ENCODE results near the gene TANC2. TPM values are rescaled to one million over a fixed set of nuclear protein-coding genes. Genes with fewer than 3 reads are reported as not detected.

TANC2 gene
- total RNA-seq, 1 experiment from 2014 or later, result 77.5 TPM

DNA sequence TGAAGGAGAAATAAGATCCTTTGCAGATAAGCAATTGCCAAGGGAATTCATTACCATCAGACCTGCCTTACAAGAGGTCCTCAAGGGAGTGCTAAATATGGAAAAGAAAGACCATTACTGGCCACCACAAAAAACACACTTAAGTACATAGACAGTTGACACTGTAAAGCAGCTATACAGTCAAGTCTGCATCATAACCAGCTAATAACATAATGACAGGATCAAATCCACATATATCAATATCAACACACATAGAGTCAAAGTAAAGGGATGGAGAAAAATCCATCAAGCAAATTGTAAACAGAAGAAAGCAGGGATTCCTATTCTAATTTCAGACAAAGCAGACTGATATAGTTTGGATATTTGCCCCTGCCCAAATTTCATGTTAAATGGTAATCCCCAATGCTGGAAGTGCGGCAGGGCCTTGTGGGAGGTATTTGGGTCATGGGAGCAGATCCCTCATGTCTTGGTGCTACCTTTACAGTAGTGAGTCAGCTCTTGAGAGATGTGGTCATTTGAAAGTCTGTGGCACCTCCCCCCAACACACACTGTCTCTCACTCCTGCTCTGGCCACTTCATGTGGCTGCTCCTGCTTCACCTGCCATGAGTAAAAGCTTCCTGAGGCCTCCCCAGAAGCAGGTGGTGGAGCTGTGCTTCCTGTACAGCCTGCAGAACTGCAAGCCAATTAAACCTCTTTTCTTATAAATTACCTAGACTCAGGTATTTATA, 32.8 kb downstream of the TANC2 start:
- Histone ChIP-seq H3K36me3 (ENCODE audit: control insufficient read depth, insufficient read depth, low read length) (no peaks in the 10 kb centered on the region), H3K4me1 (ENCODE audit: control insufficient read depth, insufficient read depth, low read length) (peaks cover 6% of the 10 kb centered on the region; the same call in 1 of the 2 replicates), H3K4me3 (ENCODE audit: low read depth in 2 of 2, low read length in 2 of 2) (no peak overlapping the region), H3K27ac (ENCODE audit: low read length) (no peak overlapping the region), H3K9me3 (ENCODE audit: control insufficient read depth, insufficient read depth, low read depth, low read length) (no peaks in the 10 kb centered on the region), H3K27me3 (ENCODE audit: control insufficient read depth, insufficient read depth, low read length) (no peaks in the 10 kb centered on the region)
- BruUV-seq (replicated peaks), result no TSS peak
- in situ Hi-C loops (cut with HindIII; ENCODE audit: low pct_unique_long_range_greater_than_20kb, low sequenced_read_pairs) (no loop called here), intact Hi-C loops (cut with micrococcal nuclease; ENCODE audit: unreplicated experiment) (loop anchor here (10.0 kb wide), 1 partner anchor 406 kb away; no protein-coding TSS in a partner anchor)
- ChIA-PET POLR2A (interaction anchor here (0.6 to 0.7 kb wide), 2 partner anchors 9 to 112 kb away, joined by 3 to 5 read pairs; no protein-coding TSS in a partner anchor), CTCF (no interaction called here)
- no peak; the same call in 1 of the 2 replicates for ATAC-seq
- TF ChIP-seq TCF7L2 (IDR thresholded peaks at IDR 0.05; ENCODE audit: low read depth, low read length), result no peak
- no peak for DNase-seq (ENCODE audit: low read depth, low spot score)

DNA sequence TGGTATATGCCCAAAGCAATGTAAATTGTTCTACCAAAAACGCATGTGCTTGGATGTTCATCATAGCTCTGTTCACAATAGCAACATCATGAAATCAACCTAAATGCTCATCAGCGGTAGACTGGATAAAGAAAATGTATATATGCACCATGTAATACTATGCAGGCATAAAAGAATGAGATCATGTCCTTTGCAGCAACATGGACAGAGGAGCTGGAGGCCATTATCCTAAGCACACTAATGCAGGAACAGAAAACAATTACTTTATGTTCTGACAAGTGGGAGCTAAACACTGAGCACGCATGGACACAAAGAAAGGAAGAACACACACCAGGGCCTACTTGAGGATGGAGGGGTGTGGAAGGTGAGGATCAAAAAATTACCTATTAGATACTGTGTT, 33.7 kb downstream of the TANC2 start:
- Histone ChIP-seq H3K27me3 (ENCODE audit: control insufficient read depth, insufficient read depth, low read length) (no peaks in the 10 kb centered on the region), H3K27ac (ENCODE audit: low read length) (no peak overlapping the region), H3K9me3 (ENCODE audit: control insufficient read depth, insufficient read depth, low read depth, low read length) (no peaks in the 10 kb centered on the region), H3K36me3 (ENCODE audit: control insufficient read depth, insufficient read depth, low read length) (no peaks in the 10 kb centered on the region), H3K4me3 (ENCODE audit: low read depth in 2 of 2, low read length in 2 of 2) (no peak overlapping the region), H3K4me1 (ENCODE audit: control insufficient read depth, insufficient read depth, low read length) (peaks cover 6% of the 10 kb centered on the region; the same call in 1 of the 2 replicates)
- ChIA-PET CTCF (no interaction called here), POLR2A (no interaction called here)
- in situ Hi-C loops (cut with HindIII; ENCODE audit: low pct_unique_long_range_greater_than_20kb, low sequenced_read_pairs), result no loop called here
- DNase-seq (ENCODE audit: low read depth, low spot score), result no peak
- ATAC-seq, result no peak
- intact Hi-C loops (cut with micrococcal nuclease; ENCODE audit: unreplicated experiment), result loop anchor here (10.0 kb wide), 1 partner anchor 405 kb away; no protein-coding TSS in a partner anchor
- BruUV-seq (replicated peaks), result no TSS peak
- no peak for TF ChIP-seq TCF7L2 (IDR thresholded peaks at IDR 0.05; ENCODE audit: low read depth, low read length)
- TF ChIP-seq SIN3A (IDR thresholded peaks at IDR 0.05; ENCODE audit: borderline replicate concordance, insufficient read depth, low read depth, low read length), result no peak
- TF ChIP-seq, protein P1, sequence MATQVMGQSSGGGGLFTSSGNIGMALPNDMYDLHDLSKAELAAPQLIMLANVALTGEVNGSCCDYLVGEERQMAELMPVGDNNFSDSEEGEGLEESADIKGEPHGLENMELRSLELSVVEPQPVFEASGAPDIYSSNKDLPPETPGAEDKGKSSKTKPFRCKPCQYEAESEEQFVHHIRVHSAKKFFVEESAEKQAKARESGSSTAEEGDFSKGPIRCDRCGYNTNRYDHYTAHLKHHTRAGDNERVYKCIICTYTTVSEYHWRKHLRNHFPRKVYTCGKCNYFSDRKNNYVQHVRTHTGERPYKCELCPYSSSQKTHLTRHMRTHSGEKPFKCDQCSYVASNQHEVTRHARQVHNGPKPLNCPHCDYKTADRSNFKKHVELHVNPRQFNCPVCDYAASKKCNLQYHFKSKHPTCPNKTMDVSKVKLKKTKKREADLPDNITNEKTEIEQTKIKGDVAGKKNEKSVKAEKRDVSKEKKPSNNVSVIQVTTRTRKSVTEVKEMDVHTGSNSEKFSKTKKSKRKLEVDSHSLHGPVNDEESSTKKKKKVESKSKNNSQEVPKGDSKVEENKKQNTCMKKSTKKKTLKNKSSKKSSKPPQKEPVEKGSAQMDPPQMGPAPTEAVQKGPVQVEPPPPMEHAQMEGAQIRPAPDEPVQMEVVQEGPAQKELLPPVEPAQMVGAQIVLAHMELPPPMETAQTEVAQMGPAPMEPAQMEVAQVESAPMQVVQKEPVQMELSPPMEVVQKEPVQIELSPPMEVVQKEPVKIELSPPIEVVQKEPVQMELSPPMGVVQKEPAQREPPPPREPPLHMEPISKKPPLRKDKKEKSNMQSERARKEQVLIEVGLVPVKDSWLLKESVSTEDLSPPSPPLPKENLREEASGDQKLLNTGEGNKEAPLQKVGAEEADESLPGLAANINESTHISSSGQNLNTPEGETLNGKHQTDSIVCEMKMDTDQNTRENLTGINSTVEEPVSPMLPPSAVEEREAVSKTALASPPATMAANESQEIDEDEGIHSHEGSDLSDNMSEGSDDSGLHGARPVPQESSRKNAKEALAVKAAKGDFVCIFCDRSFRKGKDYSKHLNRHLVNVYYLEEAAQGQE (IDR thresholded peaks at IDR 0.05; ENCODE audit: insufficient read depth in 1 of 2, low read depth in 2 of 2, low read length in 1 of 2), result no peak
- TF ChIP-seq POLR2AphosphoS5 (IDR thresholded peaks at IDR 0.05; ENCODE audit: low read depth, low read length), result no peak
- TF ChIP-seq, protein P2, sequence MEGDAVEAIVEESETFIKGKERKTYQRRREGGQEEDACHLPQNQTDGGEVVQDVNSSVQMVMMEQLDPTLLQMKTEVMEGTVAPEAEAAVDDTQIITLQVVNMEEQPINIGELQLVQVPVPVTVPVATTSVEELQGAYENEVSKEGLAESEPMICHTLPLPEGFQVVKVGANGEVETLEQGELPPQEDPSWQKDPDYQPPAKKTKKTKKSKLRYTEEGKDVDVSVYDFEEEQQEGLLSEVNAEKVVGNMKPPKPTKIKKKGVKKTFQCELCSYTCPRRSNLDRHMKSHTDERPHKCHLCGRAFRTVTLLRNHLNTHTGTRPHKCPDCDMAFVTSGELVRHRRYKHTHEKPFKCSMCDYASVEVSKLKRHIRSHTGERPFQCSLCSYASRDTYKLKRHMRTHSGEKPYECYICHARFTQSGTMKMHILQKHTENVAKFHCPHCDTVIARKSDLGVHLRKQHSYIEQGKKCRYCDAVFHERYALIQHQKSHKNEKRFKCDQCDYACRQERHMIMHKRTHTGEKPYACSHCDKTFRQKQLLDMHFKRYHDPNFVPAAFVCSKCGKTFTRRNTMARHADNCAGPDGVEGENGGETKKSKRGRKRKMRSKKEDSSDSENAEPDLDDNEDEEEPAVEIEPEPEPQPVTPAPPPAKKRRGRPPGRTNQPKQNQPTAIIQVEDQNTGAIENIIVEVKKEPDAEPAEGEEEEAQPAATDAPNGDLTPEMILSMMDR (IDR thresholded peaks at IDR 0.05), result no peak
